Mucosa of rectum (tissue), 2 donors: Measurements from ENCODE around the gene ABHD1.
A peak's percentile ranks its signal among the peaks of the same experiment; 100 is the strongest.

Experiments
- H3K27ac ChIP-seq, 2 donors: one replicate each; pipeline ENCODE4 v1.7.0; 2013; ENCODE audit warnings: inconsistent platforms in 2 of 2, low read depth in 2 of 2, low read length in 2 of 2
- H3K27me3 ChIP-seq, 2 donors: one replicate each; pipeline ENCODE4 v1.7.0; 2013; ENCODE audit warnings: low read length in 2 of 2; ENCODE audit not compliant: control insufficient read depth in 2 of 2, insufficient read depth in 2 of 2
- H3K36me3 ChIP-seq, 2 donors: one replicate each; pipeline ENCODE4 v1.7.0; 2013; ENCODE audit warnings: low read length in 2 of 2; ENCODE audit not compliant: control insufficient read depth in 2 of 2, insufficient read depth in 2 of 2
- H3K4me1 ChIP-seq, 2 donors: one replicate each; pipeline ENCODE4 v1.7.0; 2013; ENCODE audit warnings: low read length in 2 of 2, mild to moderate bottlenecking in 1 of 2; ENCODE audit not compliant: control insufficient read depth in 2 of 2, insufficient read depth in 2 of 2
- H3K4me3 ChIP-seq, 2 donors: one replicate each; pipeline ENCODE4 v1.7.0; 2013; ENCODE audit warnings: low read length in 2 of 2
- H3K9ac ChIP-seq, 2 donors: one replicate each; pipeline ENCODE4 v1.7.0; 2013; ENCODE audit warnings: low read length in 2 of 2, low read depth in 1 of 2, mild to moderate bottlenecking in 1 of 2
- H3K9me3 ChIP-seq, 2 donors: one replicate each; pipeline ENCODE4 v1.7.0; 2013; ENCODE audit warnings: low read length in 2 of 2; ENCODE audit not compliant: control insufficient read depth in 2 of 2
- donor health status: healthy.
- donor health status: Normal muscosa, but diverticular disease.

ABHD1 gene

DNA sequence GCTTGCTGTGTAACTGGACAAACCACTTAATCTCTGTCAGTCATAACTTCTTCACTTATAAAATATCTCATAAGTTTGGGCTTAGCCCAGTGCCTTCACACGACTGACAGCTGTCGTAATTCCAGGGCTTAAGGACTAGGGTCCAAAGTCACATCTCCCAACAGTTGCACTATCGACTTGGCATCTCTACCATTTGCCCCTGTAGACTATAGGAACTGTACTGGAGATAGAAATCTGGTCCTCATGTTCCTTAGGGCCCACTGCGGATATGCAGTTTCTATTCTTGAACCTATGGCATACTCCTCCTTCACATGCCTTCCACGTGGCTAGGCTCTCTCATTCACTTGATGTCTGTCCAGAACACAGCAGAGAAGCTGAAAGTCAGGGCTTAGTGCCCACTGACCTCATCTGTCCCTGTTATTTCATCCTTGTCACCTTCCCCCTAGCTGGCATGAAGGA is 2.7 kb downstream of the ABHD1 start:
- Histone ChIP-seq H3K9me3 (no peaks in the 10 kb centered on the region), H3K9ac (no peak overlapping the region), H3K27me3 (peaks cover 0 to 4% of the 10 kb centered on the region in 2 donors), H3K36me3 (peaks cover 14 to 17% of the 10 kb centered on the region in 2 donors), H3K4me3 (no peak overlapping the region), H3K27ac (no peak overlapping the region), H3K4me1 (peaks cover 8 to 10% of the 10 kb centered on the region in 2 donors)

DNA sequence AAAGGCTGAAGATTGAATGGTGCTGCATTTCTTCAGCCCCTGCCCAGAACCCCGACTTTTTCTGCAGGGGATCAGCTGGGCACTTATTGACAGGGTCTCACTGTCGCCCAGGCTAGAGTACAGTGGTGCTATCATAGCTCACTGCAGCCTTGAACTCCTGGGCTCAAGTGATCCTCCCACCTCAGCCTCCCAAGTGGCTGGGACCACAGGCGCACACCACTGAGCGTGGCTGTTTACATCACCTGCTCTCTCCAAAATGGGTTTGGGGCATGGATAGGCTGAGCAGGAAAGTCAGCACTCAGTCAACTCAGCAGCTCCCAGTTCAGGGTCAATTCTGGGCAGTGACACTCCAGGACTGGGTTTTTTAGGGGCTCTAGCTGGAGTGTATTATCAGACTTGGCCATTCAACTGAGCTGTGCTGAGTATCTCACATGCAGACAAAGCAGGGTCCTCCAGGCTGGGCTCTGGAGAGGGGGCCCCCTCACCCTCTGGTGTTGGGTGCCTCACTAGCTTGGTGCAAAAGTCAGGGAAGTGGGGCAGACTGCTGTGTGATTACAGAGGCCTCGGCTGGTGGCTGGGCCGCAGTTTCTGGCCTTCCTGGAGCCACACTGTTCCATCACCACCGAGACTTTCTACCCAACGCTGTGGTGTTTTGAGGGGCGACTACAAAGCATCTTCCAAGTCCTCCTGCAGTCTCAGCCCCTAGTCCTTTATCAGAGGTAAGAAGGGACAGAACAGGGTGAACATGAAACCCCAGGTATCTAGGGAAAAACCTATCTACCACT is 4.5 kb downstream of the ABHD1 start:
- Histone ChIP-seq H3K4me1 (peaks cover 12 to 15% of the 10 kb centered on the region in 2 donors), H3K4me3 (no peak overlapping the region), H3K27me3 (no peaks in the 10 kb centered on the region), H3K27ac (no peak overlapping the region), H3K36me3 (peaks cover 23 to 31% of the 10 kb centered on the region in 2 donors), H3K9me3 (no peaks in the 10 kb centered on the region), H3K9ac (no peak overlapping the region)

DNA sequence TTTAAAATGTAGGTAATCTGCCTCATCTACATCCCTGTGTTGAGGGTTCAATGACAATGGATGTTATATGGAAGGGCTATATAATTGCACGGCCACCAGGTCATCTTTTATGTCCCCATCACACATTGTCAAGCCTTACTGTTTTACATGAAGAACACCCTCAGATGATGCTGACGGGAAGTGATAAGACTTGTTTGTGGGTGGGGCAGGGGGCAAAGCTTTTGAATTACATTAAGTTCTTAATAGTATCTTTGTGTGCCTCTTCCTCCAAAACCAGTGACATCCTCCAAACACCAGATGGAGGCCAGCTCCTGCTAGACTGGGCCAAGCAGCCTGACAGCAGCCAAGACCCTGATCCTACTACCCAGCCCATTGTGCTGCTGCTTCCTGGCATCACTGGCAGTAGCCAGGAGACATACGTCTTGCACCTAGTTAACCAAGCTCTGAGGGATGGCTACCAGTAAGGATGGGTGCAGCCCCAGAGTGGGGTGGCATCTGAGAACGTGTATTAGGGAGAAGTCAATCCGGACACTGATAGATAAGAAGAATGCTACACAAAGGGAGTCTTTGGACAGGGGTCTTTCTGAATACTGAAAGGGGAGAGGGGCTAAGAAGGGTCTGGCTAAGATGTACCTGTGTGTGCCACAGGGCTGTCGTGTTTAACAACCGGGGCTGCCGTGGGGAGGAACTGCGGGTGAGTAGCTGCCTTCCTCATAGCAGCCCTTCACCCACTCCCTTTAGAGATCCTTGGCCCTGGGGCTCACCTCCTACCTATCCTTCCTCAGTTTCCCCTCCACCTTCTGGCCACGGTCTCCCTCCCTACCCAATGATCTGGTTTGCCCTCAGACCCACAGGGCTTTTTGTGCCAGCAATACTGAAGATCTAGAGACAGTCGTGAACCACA is 5.3 kb downstream of the ABHD1 start:
- Histone ChIP-seq H3K9me3 (no peaks in the 10 kb centered on the region), H3K36me3 (peaks cover 23 to 31% of the 10 kb centered on the region in 2 donors), H3K27ac (no peak overlapping the region), H3K4me3 (no peak overlapping the region), H3K4me1 (peaks cover 15 to 16% of the 10 kb centered on the region in 2 donors), H3K9ac (no peak overlapping the region), H3K27me3 (no peaks in the 10 kb centered on the region)

DNA sequence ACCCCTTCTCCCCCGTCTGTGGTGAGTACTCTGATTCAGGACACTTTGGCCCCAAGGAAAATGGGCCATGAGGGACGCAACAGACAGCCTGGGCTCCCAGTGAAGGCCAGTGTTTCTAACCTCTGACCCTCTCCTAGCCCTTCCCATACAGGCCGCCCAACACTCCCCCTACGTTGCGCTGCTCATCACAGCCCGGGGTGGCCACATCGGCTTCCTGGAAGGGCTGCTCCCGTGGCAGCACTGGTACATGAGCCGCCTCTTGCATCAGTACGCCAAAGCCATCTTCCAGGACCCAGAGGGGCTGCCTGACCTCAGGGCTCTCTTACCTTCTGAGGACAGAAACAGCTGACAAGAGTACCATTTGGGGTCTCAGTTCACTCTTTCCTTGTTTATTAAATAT is 6.8 kb downstream of the ABHD1 start:
- Histone ChIP-seq H3K27me3 (no peaks in the 10 kb centered on the region), H3K4me3 (no peak overlapping the region), H3K36me3 (peaks cover 23 to 31% of the 10 kb centered on the region in 2 donors), H3K27ac (no peak overlapping the region), H3K4me1 (peaks cover 15 to 18% of the 10 kb centered on the region in 2 donors), H3K9me3 (no peaks in the 10 kb centered on the region), H3K9ac (no peak overlapping the region)

DNA sequence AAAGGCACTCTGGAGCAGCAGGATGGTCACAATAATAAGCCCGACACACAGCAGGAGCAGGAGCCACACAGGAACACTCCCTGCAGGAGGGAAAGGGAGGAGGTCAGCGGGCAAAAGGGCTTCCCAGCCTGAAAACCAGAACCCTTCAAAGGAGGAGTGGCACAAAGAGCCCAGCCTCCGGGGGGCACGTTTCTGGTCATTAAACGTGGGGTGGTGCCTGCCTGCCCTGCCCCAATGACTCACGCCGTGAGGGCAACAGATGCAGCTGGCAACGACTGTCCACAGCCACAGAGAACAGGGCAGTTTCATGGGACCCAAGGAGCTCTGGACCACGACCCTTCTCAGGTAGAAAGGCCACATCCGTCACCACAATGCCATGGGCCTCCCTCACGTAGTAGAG is 7.8 kb downstream of the ABHD1 start:
- peaks cover 23 to 31% of the 10 kb centered on the region in 2 donors for H3K36me3 ChIP-seq
- H3K4me3 ChIP-seq: no peak overlapping the region
- H3K9me3 ChIP-seq: no peaks in the 10 kb centered on the region
- H3K27me3 ChIP-seq: no peaks in the 10 kb centered on the region
- H3K27ac ChIP-seq: no peak overlapping the region
- H3K4me1 ChIP-seq: peaks cover 15 to 18% of the 10 kb centered on the region in 2 donors
- H3K9ac ChIP-seq: no peak overlapping the region

DNA sequence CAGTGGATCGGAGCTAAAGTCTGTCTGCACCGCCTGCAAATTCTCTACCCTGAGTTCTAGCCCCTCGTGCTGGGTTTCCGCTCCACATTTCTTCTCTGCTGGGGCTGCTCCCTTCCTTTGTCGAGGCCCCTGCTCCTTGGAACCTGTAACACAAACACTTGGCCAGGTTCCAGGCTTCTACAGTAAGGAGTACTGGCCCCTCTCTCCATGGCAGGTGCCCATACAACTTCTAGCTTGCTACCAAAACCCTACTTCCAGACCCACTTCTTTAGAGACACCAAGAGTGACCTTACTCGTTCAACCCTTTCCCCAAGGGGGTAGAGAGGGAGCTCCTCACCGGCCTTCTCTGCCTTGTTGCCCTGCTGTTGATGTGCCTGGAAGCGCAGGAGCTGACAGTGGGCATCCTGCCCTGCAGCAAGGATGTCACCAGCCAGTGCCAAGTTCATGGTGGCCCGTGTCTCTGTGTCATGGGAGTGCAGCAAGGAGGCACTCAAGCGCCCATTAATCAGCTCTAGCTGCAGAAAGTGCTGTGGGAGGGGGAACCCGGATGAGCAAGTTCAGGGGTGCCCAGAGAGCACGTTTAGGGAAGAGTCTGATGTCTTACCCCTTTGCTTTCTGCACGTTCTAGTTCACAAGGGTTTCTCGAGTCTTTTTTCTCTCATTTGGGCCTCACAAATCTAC is 9.7 kb downstream of the ABHD1 start:
- H3K27me3 ChIP-seq: no peaks in the 10 kb centered on the region
- H3K36me3 ChIP-seq: peaks cover 23 to 31% of the 10 kb centered on the region in 2 donors
- peak overlapping the region; percentile 81 to 86 for H3K4me3 ChIP-seq
- peaks cover 15 to 18% of the 10 kb centered on the region in 2 donors for H3K4me1 ChIP-seq
- H3K9me3 ChIP-seq: no peaks in the 10 kb centered on the region
- H3K9ac ChIP-seq: peak overlapping the region; percentile 84 to 93
- peak overlapping the region in 1 of 2 donors; percentile 87 for H3K27ac ChIP-seq

DNA sequence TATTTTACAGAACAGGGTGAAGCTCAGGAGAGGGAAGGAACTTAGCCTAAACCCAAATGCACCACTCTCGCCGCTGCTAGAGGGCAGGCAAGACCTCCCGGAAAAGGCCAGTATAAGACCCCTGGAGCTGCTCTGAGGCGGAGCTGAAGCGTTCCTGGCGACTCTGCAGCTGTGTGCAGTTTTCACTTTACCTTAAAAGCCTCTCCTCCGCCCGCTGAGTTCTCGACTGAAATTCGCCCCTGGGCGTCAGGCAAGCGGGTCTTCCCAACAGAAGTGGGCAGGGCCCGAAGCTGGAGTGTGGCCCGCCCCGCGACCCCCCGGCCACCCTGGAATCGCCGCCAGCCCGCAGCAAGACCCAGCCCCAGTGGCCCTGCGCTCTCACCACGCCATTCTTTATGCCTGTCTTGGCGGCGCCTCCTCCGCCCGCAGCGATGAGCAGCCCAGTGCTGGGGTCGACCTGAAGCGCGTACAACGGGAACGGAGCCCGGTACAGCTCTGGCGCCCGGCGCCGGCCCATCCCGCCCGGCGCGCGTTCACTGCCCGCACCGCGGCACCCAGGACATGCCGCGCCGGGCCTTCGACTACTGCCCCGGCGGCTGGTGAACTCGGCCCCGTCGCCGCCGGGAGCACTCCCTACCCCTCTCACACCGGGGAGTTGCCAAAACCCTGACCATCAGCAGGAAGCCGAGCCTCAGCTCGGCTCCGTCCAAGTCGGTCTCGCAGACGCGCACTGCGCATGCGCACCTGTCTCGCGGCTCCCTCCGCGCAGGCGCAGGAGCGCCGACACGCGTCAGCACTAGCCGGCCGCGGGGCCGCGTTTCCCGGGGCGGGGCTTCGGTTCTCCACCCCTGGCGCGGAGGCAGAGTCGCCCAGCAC is 10.5 kb downstream of the ABHD1 start, which contains the start of gene PREB:
TSS of gene PREB (minus strand) at position 732 of the 876 bp plus-strand sequence. CDS start at position 517, 215 bp downstream.
- H3K27ac ChIP-seq: peak within 1 kb of the TSS; percentile 78 to 87
- H3K9me3 ChIP-seq: no peaks in the 10 kb centered on the region
- peak within 1 kb of the TSS; percentile 81 to 86 for H3K4me3 ChIP-seq
- peak within 1 kb of the TSS; percentile 84 to 93 for H3K9ac ChIP-seq
- peaks cover 15 to 18% of the 10 kb centered on the region in 2 donors for H3K4me1 ChIP-seq
- peaks cover 23 to 31% of the 10 kb centered on the region in 2 donors for H3K36me3 ChIP-seq
- no peaks in the 10 kb centered on the region for H3K27me3 ChIP-seq

DNA sequence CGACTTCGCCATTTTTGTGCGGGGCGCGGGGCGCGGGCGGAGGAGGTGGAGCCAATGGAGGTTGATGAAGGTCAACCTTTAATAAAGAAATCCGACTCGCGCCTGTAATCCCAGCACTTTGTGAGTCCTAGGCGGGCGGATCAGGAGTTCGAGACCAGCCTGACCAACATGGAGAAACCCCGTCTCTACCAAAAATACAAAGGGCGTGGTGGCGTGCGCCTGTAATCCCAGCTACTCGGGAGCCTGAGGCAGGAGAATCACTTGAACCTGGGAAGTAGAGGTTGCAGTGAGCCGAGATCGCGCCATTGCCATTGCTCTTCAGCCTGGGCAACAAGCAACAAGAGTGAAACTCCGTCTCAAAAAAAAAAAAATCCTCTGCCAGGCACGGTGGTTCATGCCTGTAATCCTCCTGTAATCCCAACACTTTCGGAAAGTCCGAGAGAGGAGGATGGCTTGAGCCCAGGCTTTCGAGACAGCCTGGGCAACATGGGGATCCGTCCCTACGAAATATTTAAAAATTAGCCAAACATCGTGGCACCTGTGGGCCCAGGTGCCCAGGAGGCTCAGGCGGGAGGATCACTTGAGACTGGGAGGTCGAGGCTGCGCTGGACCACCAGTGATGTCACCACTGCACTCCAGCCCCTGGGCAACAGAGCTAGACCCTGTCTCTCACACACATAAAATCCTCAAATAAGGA is 11.3 kb downstream of the ABHD1 start:
- H3K9me3 ChIP-seq: no peaks in the 10 kb centered on the region
- H3K27me3 ChIP-seq: no peaks in the 10 kb centered on the region
- peak overlapping the region; percentile 41 to 93 for H3K9ac ChIP-seq
- peaks cover 15 to 18% of the 10 kb centered on the region in 2 donors for H3K4me1 ChIP-seq
- peak overlapping the region in 1 of 2 donors; percentile 87 for H3K27ac ChIP-seq
- peaks cover 19 to 27% of the 10 kb centered on the region in 2 donors for H3K36me3 ChIP-seq
- peak overlapping the region; percentile 65 to 81 for H3K4me3 ChIP-seq
